ENCODE measurements around the gene KLHL22.

DNA sequence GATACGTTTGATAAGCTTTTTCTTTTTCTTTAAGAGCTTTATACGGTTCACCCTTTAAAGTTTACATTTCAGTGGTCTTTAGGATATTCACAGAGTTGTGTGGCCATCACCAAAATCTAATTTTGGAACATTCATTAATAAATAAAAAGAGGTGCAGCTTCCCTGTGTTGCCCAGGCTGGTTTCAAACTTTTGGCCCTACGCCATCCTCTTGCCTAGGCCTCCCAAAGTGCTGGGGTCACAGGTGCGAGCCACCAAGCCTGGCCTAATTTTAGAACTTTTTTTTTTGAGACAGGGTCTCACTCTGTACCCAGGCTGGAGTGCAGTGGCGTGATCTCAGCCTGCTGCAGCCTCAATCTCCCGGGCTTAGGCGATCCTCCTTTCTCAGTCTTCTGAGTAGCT, 42.4 kb upstream of the KLHL22 start:
- TF ChIP-seq, protein P1, sequence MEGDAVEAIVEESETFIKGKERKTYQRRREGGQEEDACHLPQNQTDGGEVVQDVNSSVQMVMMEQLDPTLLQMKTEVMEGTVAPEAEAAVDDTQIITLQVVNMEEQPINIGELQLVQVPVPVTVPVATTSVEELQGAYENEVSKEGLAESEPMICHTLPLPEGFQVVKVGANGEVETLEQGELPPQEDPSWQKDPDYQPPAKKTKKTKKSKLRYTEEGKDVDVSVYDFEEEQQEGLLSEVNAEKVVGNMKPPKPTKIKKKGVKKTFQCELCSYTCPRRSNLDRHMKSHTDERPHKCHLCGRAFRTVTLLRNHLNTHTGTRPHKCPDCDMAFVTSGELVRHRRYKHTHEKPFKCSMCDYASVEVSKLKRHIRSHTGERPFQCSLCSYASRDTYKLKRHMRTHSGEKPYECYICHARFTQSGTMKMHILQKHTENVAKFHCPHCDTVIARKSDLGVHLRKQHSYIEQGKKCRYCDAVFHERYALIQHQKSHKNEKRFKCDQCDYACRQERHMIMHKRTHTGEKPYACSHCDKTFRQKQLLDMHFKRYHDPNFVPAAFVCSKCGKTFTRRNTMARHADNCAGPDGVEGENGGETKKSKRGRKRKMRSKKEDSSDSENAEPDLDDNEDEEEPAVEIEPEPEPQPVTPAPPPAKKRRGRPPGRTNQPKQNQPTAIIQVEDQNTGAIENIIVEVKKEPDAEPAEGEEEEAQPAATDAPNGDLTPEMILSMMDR (conservative IDR thresholded peaks at IDR 0.05; ENCODE audit: low read length), result no peak
- no peak for TF ChIP-seq EZH2phosphoT487 (IDR thresholded peaks at IDR 0.05; ENCODE audit: borderline replicate concordance)

Measured in Loucy (cell line).